NB4 (cell line): ENCODE measurements around the gene LCTL.

Experiments
- MAX ChIP-seq: IDR thresholded peaks from 2 replicates; pipeline ENCODE4 v1.6.1; 2011; ENCODE audit warnings: low read depth, low read length
- POLR2A ChIP-seq: IDR thresholded peaks from 2 replicates; pipeline ENCODE4 v1.6.1; 2011; ENCODE audit warnings: mild to moderate bottlenecking; ENCODE audit not compliant: insufficient read length; ENCODE audit errors: extremely low read depth
- TF ChIP-seq, protein P1 (sequence below): IDR thresholded peaks from one replicate; pipeline ENCODE4 v1.5.1; 2012; ENCODE audit warnings: low read depth, low read length

GRCh38 chr15:66505818-66506217 is 60.0 kb downstream of the LCTL start:
- TF ChIP-seq, protein P1, sequence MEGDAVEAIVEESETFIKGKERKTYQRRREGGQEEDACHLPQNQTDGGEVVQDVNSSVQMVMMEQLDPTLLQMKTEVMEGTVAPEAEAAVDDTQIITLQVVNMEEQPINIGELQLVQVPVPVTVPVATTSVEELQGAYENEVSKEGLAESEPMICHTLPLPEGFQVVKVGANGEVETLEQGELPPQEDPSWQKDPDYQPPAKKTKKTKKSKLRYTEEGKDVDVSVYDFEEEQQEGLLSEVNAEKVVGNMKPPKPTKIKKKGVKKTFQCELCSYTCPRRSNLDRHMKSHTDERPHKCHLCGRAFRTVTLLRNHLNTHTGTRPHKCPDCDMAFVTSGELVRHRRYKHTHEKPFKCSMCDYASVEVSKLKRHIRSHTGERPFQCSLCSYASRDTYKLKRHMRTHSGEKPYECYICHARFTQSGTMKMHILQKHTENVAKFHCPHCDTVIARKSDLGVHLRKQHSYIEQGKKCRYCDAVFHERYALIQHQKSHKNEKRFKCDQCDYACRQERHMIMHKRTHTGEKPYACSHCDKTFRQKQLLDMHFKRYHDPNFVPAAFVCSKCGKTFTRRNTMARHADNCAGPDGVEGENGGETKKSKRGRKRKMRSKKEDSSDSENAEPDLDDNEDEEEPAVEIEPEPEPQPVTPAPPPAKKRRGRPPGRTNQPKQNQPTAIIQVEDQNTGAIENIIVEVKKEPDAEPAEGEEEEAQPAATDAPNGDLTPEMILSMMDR = no peak
- TF ChIP-seq POLR2A (no peak), MAX (no peak)
